HG02884 (cell line): ENCODE results near the gene COLQ.
"Not testable (repeated sequence)": the region's sequence is repeated elsewhere in the genome, so short reads cannot be mapped to it uniquely, and the experiment has no call there.

Experiments
- ATAC-seq: cut with Tn5 transposase; IDR thresholded peaks from one replicate; pipeline ENCODE4 v1.9.1; 2021; ENCODE audit warnings: mild to moderate bottlenecking, moderate library complexity; ENCODE audit not compliant: unreplicated experiment

Gene COLQ

GRCh38 chr3:15430624-15431023 is 90.9 kb downstream of the COLQ start:
- ATAC-seq, result no peak

GRCh38 chr3:15429080-15429479 is 92.4 kb downstream of the COLQ start:
- ATAC-seq, result no peak

GRCh38 chr3:15428539-15428938 is 93.0 kb downstream of the COLQ start:
- ATAC-seq, result no peak

GRCh38 chr3:15427981-15428380 is 93.5 kb downstream of the COLQ start:
- ATAC-seq, result no peak

GRCh38 chr3:15427182-15427880 is 94.2 kb downstream of the COLQ start, which contains the start of the genes EAF1 and METTL6:
Gene EAF1, plus strand, starts transcription at chr3:15427598. Its CDS starts 182 bp downstream, at chr3:15427780.
Gene METTL6, minus strand, starts transcription at chr3:15427544. Its CDS starts 1,033 bp downstream, at chr3:15426511.
- peak; percentile 93 for ATAC-seq

- ATAC-seq, result no peak
These were observed 94.9 kb downstream of the COLQ start for GRCh38 chr3:15426579-15427118.

GRCh38 chr3:15420871-15421270 is 100.6 kb downstream of the COLQ start:
- ATAC-seq, result no peak

GRCh38 chr3:15410966-15411365 is 110.5 kb downstream of the COLQ start:
- not testable (repeated sequence) for ATAC-seq

GRCh38 chr3:15409774-15410173 is 111.7 kb downstream of the COLQ start:
- ATAC-seq, result no peak

- no peak for ATAC-seq
These were observed 112.3 kb downstream of the COLQ start for GRCh38 chr3:15409239-15409638.

- no peak for ATAC-seq
These were observed 116.0 kb downstream of the COLQ start for GRCh38 chr3:15405448-15406050.

GRCh38 chr3:15404767-15405166 is 116.7 kb downstream of the COLQ start:
- ATAC-seq, result peak; percentile 64

- ATAC-seq, result no peak
These were observed 117.5 kb downstream of the COLQ start for GRCh38 chr3:15403965-15404364.

GRCh38 chr3:15403495-15403894 is 118.0 kb downstream of the COLQ start:
- ATAC-seq, result no peak

- ATAC-seq, result no peak
These were observed 119.6 kb downstream of the COLQ start for GRCh38 chr3:15401936-15402335.
